Measurements from ENCODE around the gene ZNF879.

Gene ZNF879

GRCh38 chr5:179023528-179024189 is at the start of gene ZNF879:
TSS of gene ZNF879 (plus strand) at chr5:179023804. CDS start at chr5:179025005, 1,201 bp downstream.
- TF ChIP-seq RARB (CRISPR knock-in tag; IDR thresholded peaks at IDR 0.05) (no peak), TSHZ2 (CRISPR knock-in tag; IDR thresholded peaks at IDR 0.05) (no peak)

GRCh38 chr5:178981381-178981780 is 42.2 kb upstream of the ZNF879 start:
- TF ChIP-seq TSHZ2 (CRISPR knock-in tag; IDR thresholded peaks at IDR 0.05) (no peak), ARNTL (CRISPR knock-in tag; IDR thresholded peaks at IDR 0.05; ENCODE audit: borderline replicate concordance, low read depth) (no peak)
- no peak for ATAC-seq

More at GRCh38 chr5:179023528-179024189, at the start of gene ZNF879:
- peak; percentile 97 for ATAC-seq

- ATAC-seq: no peak
- TF ChIP-seq CSDC2 (CRISPR knock-in tag; IDR thresholded peaks at IDR 0.05) (no peak), ZFP30 (CRISPR knock-in tag; IDR thresholded peaks at IDR 0.05) (no peak), GLIS3 (CRISPR knock-in tag; IDR thresholded peaks at IDR 0.05) (no peak), ZNF70 (CRISPR knock-in tag; IDR thresholded peaks at IDR 0.05) (no peak), PATZ1 (CRISPR knock-in tag; IDR thresholded peaks at IDR 0.05; ENCODE audit: borderline replicate concordance) (no peak), ZFP3 (CRISPR knock-in tag; IDR thresholded peaks at IDR 0.05) (no peak), CSRNP3 (CRISPR knock-in tag; IDR thresholded peaks at IDR 0.05) (no peak), ISL1 (CRISPR knock-in tag; IDR thresholded peaks at IDR 0.05) (no peak), ZNF565 (CRISPR knock-in tag; conservative IDR thresholded peaks at IDR 0.05; ENCODE audit: low read depth) (no peak), OSR1 (CRISPR knock-in tag; IDR thresholded peaks at IDR 0.05) (no peak), RARB (CRISPR knock-in tag; IDR thresholded peaks at IDR 0.05) (no peak), TOX (CRISPR knock-in tag; IDR thresholded peaks at IDR 0.05; ENCODE audit: borderline replicate concordance) (no peak), ZNF8 (CRISPR knock-in tag; IDR thresholded peaks at IDR 0.05) (no peak), ZC3H10 (CRISPR knock-in tag; IDR thresholded peaks at IDR 0.05) (no peak), POU6F1 (CRISPR knock-in tag; IDR thresholded peaks at IDR 0.05; ENCODE audit: borderline replicate concordance, low read depth) (no peak), PPARA (CRISPR knock-in tag; IDR thresholded peaks at IDR 0.05; ENCODE audit: borderline replicate concordance) (no peak)
Measured at GRCh38 chr5:178982941-178983340, 40.7 kb upstream of the ZNF879 start.
